GM19468 (cell line): ENCODE measurements around the gene SDHA.
"Not testable (repeated sequence)": the region's sequence is repeated elsewhere in the genome, so short reads cannot be mapped to it uniquely, and the experiment has no call there.

ENCODE experiments used
- ATAC-seq: cut with Tn5 transposase; IDR thresholded peaks from one replicate; pipeline ENCODE4 v1.9.1; 2021; ENCODE audit warnings: mild to moderate bottlenecking, moderate library complexity, moderate number of reproducible peaks; ENCODE audit not compliant: unreplicated experiment; ENCODE audit errors: extremely low read depth

The SDHA gene

DNA sequence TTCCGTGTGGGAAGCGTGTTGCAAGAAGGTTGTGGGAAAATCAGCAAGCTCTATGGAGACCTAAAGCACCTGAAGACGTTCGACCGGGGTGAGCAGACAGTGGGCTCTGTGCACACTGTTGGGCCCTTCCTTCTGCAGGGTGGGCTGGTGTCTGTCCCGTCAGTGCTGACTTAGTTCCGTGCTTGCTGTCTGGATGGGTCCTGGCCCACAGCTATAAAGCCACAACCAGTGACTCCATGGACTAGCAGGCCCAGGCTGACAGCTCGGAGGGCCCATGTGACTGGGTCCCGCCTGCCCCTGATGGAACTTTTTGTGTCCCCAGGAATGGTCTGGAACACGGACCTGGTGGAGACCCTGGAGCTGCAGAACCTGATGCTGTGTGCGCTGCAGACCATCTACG is 32.9 kb downstream of the SDHA start:
- ATAC-seq: not testable (repeated sequence)

DNA sequence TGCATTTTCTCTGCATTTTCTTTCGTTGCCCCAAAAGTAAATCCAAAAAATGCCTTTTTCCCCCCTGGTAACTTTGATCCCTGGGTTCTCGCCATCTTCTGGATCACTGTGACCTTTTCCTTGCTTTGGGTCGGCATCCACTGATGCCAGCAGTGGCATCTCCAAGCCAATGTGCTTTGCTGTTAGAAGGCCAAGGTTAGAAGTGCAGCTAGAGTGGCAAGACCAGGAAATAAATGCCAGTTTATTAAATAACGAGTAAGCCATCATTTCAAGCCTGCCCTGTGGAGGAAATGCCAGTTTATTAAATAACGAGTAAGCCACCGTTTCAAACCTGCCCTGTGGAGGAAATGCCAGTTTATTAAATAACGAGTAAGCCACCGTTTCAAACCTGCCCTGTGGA is 33.4 kb downstream of the SDHA start:
- not testable (repeated sequence) for ATAC-seq

DNA sequence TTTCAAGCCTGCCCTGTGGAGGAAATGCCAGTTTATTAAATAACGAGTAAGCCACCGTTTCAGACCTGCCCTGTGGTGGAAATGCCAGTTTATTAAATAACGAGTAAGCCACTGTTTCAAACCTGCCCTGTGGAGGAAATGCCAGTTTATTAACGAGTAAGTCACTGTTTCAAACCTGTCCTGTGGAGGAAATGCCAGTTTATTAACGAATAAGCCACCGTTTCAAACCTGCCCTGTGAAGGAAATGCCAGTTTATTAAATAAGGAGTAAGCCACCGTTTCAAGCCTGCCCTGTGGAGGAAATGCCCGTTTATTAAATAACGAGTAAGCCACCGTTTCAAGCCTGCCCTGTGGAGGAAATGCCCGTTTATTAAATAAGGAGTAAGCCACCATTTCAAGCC is 33.9 kb downstream of the SDHA start:
- not testable (repeated sequence) for ATAC-seq

DNA sequence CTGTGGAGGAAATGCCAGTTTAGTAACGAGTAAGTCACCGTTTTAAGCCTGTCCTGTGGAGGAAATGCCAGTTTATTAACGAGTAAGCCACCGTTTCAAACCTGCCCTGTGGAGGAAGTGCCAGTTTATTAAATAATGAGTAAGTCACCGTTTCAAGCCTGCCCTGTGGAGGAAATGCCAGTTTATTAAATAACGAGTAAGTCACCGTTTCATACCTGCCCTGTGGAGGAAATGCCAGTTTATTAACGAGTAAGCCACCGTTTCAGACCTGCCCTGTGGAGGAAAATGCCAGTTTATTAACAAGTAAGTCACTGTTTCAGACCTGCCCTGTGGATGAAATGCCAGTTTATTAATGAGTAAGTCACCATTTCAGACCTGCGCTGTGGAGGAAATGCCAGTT is 34.4 kb downstream of the SDHA start:
- no peak for ATAC-seq

DNA sequence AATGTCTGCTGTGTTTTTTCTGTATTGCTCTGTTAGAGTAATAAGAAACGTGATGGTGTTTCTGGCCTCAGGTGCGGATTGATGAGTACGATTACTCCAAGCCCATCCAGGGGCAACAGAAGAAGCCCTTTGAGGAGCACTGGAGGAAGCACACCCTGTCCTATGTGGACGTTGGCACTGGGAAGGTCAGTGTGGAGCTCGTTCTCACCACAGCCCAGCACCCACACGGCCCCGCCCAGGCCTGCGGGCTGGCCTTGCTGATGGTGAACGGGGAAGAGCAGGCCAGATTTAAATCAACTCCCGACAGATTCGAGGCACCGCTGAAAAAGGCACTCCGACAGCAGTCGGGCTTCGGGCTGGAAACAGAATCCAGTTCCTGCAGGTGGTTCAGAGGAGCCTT is 36.2 kb downstream of the SDHA start:
- ATAC-seq: not testable (repeated sequence)

DNA sequence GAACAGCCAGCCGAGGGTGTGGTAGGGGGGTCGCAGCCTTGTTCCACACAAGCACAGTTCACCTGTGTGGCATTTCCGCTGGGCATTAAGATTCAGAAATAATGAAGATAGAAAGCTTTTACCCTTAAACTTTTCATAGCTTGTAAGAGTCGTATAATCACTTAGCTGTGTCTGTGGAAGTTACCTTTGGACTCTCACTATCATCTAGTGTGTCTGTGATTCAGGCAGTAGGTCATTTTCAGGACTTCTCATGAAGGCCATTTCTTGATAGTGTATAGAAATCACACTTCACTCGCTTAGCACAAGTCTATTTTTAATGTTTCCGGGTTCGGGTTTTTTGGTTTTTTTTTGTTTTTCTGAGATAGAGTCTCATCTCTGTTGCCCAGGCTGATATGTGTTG is 37.0 kb downstream of the SDHA start:
- not testable (repeated sequence) for ATAC-seq

DNA sequence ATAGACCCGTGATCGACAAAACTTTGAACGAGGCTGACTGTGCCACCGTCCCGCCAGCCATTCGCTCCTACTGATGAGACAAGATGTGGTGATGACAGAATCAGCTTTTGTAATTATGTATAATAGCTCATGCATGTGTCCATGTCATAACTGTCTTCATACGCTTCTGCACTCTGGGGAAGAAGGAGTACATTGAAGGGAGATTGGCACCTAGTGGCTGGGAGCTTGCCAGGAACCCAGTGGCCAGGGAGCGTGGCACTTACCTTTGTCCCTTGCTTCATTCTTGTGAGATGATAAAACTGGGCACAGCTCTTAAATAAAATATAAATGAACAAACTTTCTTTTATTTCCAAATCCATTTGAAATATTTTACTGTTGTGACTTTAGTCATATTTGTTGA is 38.2 kb downstream of the SDHA start:
- not testable (repeated sequence) for ATAC-seq

DNA sequence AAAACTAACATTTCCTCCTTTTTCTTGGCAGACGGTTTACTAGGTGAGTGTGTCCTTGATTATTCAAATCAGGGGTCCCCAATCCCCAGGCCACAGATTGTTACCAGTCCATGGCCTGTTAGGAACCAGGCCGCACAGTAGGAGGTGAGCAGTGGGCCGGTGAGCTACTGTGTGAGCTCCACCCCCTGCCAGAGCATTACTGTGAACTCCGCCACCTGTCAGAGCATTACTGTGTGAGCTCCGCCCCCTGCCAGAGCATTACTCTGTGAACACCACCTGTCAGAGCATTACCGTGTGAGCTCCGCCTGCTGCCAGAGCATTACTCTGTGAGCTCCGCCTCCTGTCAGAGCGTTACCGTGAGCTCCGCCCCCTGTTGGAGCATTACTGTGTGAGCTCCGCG is 39.0 kb downstream of the SDHA start:
- no peak for ATAC-seq

DNA sequence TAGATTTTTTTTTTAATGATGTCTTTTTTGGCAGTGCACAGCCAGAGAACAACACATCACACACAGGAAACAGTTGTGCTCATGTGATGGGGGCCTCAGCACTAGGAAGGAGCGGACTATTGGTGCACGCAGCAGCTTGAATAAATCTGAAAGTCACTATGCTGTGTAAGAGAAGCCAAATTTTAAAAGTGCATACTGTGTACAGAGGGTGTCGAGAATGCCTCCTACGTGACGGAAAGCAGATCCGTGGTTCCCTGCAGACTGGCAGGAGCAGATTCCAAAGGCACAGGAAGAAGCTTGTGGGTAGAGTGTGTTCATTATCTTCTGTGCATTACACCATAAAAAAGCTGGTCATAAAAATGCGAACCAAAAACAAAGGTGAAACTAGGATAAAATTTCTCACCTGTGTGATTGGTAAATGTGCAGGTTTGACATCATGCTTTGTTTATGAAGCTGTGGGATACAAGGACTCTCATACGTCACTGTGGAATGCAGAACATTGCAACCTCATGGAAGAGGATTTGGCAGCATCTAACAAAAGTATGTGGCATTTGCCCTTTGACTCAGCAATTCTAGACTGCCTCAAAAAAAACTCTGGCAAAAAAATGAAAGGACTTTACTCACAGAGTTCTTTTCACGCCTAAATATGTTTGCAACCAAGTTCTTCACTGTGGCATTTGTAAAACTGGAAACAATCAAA is 45.3 kb downstream of the SDHA start:
- not testable (repeated sequence) for ATAC-seq

DNA sequence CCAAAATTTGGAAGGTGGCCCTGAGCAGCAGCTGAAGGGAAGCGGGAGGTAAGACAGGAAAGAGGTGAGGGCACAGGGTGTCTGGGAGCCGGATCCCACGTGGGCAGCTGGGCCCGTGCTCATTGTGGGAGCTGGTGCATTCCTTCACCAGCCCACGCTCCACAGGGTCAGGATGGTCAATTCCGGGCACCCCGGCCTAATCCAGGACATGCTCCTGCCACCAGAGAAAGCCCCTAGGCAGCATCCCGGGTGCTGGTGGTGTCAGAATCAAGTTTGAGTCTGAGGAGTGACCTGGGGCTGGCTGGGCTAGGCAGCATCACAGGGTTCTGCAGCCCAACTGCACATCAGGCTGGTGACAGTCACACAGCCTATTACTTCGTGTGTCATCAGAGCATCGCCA is 46.2 kb downstream of the SDHA start:
- no peak for ATAC-seq

DNA sequence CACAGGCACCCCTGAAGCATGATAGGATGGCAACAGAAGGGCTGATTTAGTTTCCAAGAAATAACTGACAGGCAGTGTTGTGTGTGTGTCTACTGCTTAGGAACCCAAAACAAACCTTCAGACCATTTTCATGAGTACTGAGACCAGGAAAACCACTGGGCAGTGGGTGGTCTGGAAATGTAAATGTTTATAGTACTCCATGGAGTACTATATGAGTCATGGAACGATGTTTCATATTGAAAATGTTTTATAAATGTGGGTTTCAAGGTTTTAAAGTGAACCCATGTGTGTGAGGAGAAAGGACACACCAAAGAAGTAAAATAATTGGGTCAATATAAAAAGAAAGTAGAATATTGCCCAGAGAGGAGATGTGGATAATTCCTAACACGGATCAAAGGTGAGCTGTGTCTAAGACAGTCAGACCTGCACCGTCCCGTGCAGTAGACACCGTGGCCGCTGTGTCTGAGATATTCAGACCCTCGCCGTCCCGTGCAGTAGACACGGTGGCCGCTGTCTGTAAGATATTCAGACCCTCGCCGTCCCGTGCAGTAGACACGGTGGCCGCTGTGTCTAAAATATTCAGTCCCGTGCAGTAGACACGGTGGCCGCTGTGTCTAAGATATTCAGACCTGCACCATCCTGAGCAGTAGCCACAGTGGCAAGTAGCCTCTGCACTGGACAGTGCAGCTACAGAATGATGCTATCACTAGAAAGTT is 48.3 kb downstream of the SDHA start:
- ATAC-seq: not testable (repeated sequence)

DNA sequence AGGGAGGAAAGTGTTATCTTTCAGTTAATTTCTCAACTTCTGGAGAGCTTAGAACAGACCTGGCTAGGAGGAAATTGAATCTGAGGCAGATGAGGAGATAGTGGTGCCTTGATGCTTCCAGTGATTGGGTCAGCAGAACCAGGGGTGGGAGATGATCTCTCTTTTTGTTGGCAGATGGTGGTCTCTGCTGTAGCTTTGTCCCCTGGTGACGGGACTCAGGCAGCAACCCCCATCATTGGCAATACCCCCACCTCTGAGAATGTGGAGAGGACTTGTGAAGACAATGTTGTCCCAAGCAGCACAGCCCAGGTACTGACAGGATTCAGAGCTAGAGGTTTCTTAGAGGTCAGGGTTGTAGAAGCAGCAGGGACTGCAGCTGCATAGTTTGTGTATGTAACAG is 49.6 kb downstream of the SDHA start:
- no peak for ATAC-seq

DNA sequence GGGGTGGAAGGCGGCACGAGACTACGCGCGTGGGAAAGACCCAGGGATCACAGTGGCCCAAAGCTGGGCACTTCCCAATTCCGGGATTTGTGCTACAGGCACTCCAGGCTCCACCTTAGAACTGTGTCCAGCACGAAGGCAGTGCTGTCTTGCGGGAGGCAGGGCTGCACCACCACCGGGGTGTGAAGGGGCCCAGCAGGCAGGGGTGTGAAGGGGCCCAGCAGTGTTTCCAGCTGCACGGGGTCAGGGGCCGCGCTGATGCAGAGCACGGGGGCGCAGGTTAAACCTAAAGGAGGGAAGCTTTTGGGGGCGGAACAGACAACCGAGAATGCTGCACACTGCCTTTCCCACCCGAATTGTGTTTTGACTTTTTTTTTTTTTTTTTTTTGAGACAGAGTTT is 52.2 kb downstream of the SDHA start:
- no peak for ATAC-seq

DNA sequence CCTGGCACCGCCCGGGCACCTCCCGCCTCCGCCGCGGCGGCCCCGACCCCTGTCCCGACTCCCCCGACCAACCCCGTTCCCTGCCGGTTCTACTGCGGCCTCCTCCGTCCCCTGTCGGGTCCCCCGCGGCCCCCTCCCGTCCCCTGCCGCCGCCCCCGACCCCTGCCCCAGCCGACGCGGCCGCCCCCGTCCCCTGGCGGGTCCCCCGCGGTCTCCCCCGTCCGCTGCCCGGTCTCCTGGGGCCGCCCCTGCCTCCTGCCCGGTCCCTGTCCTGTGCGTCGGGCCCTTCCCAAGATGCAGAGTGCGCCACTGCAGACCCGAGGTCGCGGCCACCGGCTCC is 53.7 kb downstream of the SDHA start:
- ATAC-seq: not testable (repeated sequence)

DNA sequence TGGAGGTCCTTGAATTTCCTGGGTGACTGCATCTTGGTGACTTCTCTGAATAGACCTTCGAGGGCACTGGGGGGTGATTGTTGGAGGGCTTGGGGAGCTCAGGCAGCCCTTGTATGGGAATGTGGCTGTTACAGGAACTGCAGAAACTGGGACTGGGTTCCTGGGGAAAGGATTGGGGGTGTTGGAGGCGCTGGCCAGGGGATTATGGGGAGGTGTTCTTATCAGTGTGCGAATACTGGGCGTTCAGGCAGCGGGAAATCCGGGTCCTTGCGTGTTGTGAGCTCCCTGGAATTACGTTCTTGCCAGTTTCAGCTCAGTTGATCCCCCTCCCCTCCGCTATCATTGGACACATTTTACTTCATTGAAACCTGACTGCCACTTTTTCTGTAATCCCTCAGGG is 55.0 kb downstream of the SDHA start:
- not testable (repeated sequence) for ATAC-seq

DNA sequence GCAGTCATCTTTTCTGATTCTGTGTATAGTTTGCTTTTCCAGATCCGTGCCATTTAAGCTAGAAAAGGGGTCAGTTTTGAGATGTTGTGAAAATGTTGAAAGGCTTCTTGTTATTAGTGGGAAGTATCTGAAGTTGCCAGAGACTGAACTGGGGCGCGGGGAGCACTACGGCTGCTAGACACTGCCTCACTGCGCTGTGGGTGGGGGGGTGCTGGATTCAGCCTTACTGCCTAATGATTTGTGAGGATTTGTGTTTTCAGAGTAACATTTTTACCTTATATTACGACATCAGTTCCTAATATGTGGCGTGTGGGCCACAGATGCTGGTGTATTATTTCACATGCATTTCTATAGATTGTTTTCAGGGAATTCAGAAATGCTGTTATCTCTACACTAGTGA is 55.4 kb downstream of the SDHA start:
- ATAC-seq: not testable (repeated sequence)

DNA sequence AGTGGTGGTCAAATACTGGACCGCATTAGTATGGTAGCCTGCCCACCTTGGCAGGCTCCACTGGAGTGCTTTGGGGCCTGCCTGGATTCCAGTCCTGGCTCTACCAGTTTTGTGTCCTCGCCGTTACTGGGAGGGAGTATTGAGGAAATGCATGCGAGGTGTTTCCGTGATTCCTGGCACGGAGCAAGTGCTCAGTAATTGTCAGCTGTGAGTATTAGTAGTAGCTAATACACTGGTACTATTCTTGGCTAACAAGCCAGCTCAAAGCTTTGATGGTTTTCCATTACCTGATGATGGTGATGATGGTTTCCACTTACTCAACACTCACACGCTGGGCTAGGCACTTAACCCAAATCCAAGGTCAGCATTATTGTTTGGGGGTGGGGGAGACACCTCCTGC is 56.2 kb downstream of the SDHA start:
- ATAC-seq: not testable (repeated sequence)

DNA sequence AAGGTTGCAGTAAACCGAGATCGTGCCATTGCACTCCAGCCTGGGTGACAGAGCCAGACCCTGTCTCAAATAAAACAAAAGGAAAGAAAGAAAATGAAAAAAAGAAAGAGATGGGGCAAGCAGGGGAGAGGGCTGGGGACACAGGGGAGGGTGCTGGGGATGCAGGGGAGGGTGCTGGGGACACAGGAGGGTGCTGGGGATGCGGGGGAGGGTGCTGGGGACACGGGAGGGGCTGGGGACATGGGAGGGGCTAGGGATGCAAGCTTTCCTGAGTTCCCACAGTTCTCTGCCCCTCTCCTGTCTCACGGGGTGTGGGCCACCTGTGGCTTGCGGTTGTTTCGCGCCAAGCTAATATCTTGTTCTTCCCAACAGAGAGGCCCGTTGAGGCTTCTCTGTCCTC is 60.5 kb downstream of the SDHA start:
- ATAC-seq: no peak

DNA sequence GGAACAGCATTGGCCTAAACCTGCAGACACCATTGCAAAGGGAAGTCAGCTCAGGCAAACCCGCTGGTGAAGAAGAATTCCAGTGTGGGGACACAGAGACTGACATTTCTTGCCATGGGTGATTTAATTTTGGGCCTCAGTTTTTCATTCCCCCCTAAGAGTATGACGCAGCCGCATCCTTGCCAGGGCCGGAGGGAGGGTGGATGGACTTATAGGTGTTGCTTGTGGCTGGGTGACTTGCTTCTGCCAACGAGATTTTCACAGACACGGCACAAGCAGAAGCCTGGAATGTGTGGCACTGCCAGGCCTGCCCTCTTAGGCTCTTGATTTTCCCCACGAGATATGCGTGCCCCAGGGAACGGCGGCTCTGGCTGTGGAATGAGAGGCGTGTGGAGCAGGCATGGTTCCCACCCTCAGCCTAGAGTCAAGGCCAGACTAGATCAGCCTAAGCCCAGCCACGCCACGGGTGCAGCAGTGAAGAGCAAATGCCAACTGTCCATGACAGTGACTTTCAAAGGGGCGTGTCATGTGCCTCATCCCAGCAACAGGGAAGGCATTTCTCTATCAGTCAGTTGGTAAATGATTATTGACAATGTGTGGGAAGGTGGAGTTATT is 61.0 kb downstream of the SDHA start:
- not testable (repeated sequence) for ATAC-seq

DNA sequence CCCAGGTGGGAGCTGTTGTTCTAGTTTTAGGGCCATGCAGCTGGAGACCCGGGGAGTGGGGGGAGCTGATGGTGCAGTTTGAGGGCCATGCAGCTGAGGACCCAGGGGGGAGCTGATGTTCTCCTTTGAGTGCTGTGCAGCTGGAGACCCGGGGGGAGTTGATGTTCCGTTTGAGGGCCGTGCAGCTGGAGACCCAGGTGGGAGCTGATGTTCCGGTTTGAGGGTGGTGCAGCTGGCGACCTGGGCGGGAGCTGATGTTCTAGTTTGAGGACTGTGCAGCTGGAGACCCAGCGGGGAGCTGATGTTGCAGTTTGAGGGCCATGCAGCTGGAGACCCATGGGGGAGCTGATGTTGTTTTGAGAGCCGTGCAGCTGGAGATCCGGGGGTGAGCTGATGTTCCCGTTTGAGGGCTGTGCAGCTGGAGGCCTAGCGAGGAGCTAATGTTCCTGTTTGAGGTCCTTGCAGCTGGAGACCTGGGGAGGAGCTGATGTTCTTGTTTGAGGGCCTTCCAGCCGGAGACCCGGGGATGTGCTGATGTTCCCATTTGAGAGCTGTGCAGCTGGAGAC is 68.0 kb downstream of the SDHA start:
- ATAC-seq: no peak

DNA sequence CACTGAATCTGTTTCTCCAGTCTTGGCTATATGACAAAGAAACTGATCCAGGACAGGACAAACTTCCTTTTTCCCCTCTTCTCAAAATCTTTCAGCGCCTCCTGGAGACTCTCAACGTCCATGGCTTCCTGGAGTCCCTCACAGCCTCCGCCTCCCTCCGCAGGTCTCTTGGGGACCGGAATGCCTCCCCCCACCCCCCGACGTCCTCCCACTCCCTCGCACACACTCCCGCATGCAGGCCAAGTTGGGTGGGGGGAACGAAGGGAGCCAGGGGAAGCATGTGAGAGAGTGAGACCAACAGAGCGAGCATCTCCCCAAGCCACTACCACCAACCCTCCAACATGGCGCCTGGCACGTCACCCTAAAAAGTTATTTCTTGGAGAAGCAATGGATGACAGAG is 72.1 kb downstream of the SDHA start:
- ATAC-seq: not testable (repeated sequence)
